Measurements from ENCODE around the gene FBXL16.

FBXL16 gene

GRCh38 chr16:662597-662996 lies 43.0 kb downstream of the FBXL16 start:
- no peak for TF ChIP-seq CTCF (IDR thresholded peaks at IDR 0.05; ENCODE audit: control insufficient read depth, insufficient read depth, low read depth, low read length, missing control alignments)
- H3K4me3 ChIP-seq (ENCODE audit: control insufficient read depth, low read depth, low read length) = no peak overlapping the region
- no peak for DNase-seq (ENCODE audit: low read depth)

- DNase-seq (ENCODE audit: low read depth) = no peak
- TF ChIP-seq CTCF (IDR thresholded peaks at IDR 0.05; ENCODE audit: control insufficient read depth, insufficient read depth, low read depth, low read length, missing control alignments) = no peak
- H3K4me3 ChIP-seq (ENCODE audit: control insufficient read depth, low read depth, low read length) = no peak overlapping the region
These were observed 43.5 kb downstream of the FBXL16 start for GRCh38 chr16:662095-662494.

GRCh38 chr16:661184-661821 lies 44.3 kb downstream of the FBXL16 start:
- no peak for DNase-seq (ENCODE audit: low read depth)
- no peak overlapping the region for H3K4me3 ChIP-seq (ENCODE audit: control insufficient read depth, low read depth, low read length)
- TF ChIP-seq CTCF (IDR thresholded peaks at IDR 0.05; ENCODE audit: control insufficient read depth, insufficient read depth, low read depth, low read length, missing control alignments) = no peak

- DNase-seq (ENCODE audit: low read depth) = no peak
- H3K4me3 ChIP-seq (ENCODE audit: control insufficient read depth, low read depth, low read length) = no peak overlapping the region
- peak; percentile 43 for TF ChIP-seq CTCF (IDR thresholded peaks at IDR 0.05; ENCODE audit: control insufficient read depth, insufficient read depth, low read depth, low read length, missing control alignments)
These were observed 45.0 kb downstream of the FBXL16 start for GRCh38 chr16:660459-661183.

DNA sequence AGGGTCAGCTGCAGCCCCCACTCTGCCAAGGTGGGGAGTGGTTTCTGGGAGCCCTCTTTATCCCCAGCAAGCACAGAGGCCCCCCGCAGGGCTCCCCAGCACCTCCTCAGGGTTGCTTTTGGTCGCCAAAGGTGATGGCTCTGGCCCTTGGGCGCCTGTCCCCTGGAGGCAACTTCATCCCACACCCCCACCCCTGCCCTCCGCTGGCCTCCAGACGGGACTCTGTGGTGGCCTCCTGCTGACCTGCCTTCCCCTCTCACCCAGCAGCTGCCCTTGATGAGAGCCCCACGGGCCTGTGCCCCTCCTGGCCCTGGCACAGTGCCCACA lies 45.5 kb downstream of the FBXL16 start:
- no peak overlapping the region for H3K4me3 ChIP-seq (ENCODE audit: control insufficient read depth, low read depth, low read length)
- DNase-seq (ENCODE audit: low read depth) = no peak
- no peak for TF ChIP-seq CTCF (IDR thresholded peaks at IDR 0.05; ENCODE audit: control insufficient read depth, insufficient read depth, low read depth, low read length, missing control alignments)

DNA sequence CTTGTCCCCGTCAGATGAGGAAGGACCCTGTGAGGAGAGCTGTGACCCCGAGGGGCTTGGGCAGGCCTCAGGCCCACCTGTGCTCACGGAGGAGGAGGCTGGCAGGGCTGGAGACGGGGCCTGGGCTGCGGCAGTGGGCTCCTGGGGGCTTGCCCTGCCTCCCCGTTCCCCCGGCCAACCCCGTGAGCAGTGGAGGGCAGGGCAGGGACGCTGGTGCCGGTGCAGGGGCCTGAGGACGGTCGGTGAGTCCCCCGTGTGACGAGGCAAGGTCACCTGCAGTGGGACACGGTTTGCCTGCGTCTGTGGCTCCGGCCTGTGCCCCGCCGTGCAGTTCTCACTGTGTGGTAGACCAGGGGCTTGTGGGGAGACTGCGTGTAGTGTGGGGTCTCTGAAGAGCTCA lies 46.0 kb downstream of the FBXL16 start:
- H3K4me3 ChIP-seq (ENCODE audit: control insufficient read depth, low read depth, low read length) = no peak overlapping the region
- no peak for TF ChIP-seq CTCF (IDR thresholded peaks at IDR 0.05; ENCODE audit: control insufficient read depth, insufficient read depth, low read depth, low read length, missing control alignments)
- no peak for DNase-seq (ENCODE audit: low read depth)

All from AG09309 (cell line).